Measurements from ENCODE around the gene AOPEP. TPM values are rescaled to one million over a fixed set of nuclear protein-coding genes. Genes with fewer than 3 reads are reported as not detected.

Gene AOPEP
- total and polyA plus RNA-seq, 2 of the 13 experiments (the other 11 are each of a cell fraction or from before 2014, with no cell fraction given): 22.2 to 41.6 TPM

GRCh38 chr9:94991961-94992907 is 265.7 kb downstream of the AOPEP start (continued):
- 0 out of 2 replicates have a peak, but pooled peaks have one; percentile 15 for TF ChIP-seq ARID3A (IDR thresholded peaks at IDR 0.05; ENCODE audit: low read depth, low read length)
- TF ChIP-seq MLLT10 (CRISPR knock-in tag; IDR thresholded peaks at IDR 0.05): no peak
- no peak for TF ChIP-seq ZBTB8A (CRISPR knock-in tag; IDR thresholded peaks at IDR 0.05; ENCODE audit: borderline replicate concordance, low read depth)
- no peak for TF ChIP-seq TMF1 (CRISPR knock-in tag; IDR thresholded peaks at IDR 0.05; ENCODE audit: low read depth)
- no peak for TF ChIP-seq GPN1 (CRISPR knock-in tag; IDR thresholded peaks at IDR 0.05; ENCODE audit: borderline replicate concordance)
- TF ChIP-seq CCDC6 (CRISPR knock-in tag; IDR thresholded peaks at IDR 0.05): no peak
- TF ChIP-seq EHMT2 (IDR thresholded peaks at IDR 0.05; ENCODE audit: borderline replicate concordance, low read depth, low read length): no peak

- no peaks in the 10 kb centered on the region for H4K20me1 ChIP-seq (ENCODE audit: insufficient read depth, low read length)
- DNase-seq (ENCODE audit: low spot score) (peak; percentile 62), FAIRE-seq (no peak), ATAC-seq (no peak)
- peaks cover 88% of the 10 kb centered on the region for H3K4me1 ChIP-seq (ENCODE audit: insufficient read depth, low read length)
- CTCF ChIA-PET (ENCODE audit: low intra/inter-chr PET ratio, low total read pairs): no interaction called here
- H3K4me2 ChIP-seq (ENCODE audit: low read depth, low read length): peak overlapping the region; percentile 96
- intact Hi-C loops (cut with micrococcal nuclease; ENCODE audit: unreplicated experiment): no loop called here
- peak overlapping the region; percentile 95 for H3K27ac ChIP-seq (ENCODE audit: extremely low read length, insufficient read depth, low read length)
- H3K36me3 ChIP-seq (replicated peaks in 1 of 2; ENCODE audit: control insufficient read depth in 1 of 2, insufficient read depth in 2 of 2, low read length in 2 of 2): no peaks in the 10 kb centered on the region; a peak in 1 of 5 replicates
- peaks cover 36% of the 10 kb centered on the region for H3K79me2 ChIP-seq (ENCODE audit: insufficient read depth, low read length)
- 21% methylated on average over 9 of the region's 9 CpGs for WGBS (ENCODE audit: low lambda C conversion rate)
- H3K4me3 ChIP-seq (replicated peaks in 1 of 3; ENCODE audit: insufficient read depth in 1 of 3, low read depth in 2 of 3, low read length in 3 of 3): peak overlapping the region; percentile 54 to 66 (median 64)
- H3K9ac ChIP-seq (ENCODE audit: insufficient read depth, low read depth, low read length): peak overlapping the region; percentile 85
- in situ Hi-C loops (cut with HindIII; ENCODE audit: extremely low pct_ligation_motif_present, low pct_unique_long_range_greater_than_20kb): no loop called here
- no peaks in the 10 kb centered on the region for H3K27me3 ChIP-seq (ENCODE audit: control insufficient read depth in 1 of 2, insufficient read depth in 2 of 2, low read length in 2 of 2)
- BruUV-seq (replicated peaks): no TSS peak
- POLR2A ChIA-PET: interaction anchor here (1.6 to 6.0 kb wide), 6 partner anchors 9 to 52 kb away, joined by 7 to 60 read pairs (median 24); no protein-coding TSS in a partner anchor
- H3K9me3 ChIP-seq (ENCODE audit: low read length): no peaks in the 10 kb centered on the region
- no peak overlapping the region for H2AFZ ChIP-seq (ENCODE audit: low read length)
- TF ChIP-seq KDM5A (IDR thresholded peaks at IDR 0.05; ENCODE audit: borderline replicate concordance, low read length): no peak
- no peak for TF ChIP-seq ZNF704 (CRISPR knock-in tag; IDR thresholded peaks at IDR 0.05; ENCODE audit: borderline replicate concordance)
- TF ChIP-seq CEBPZ (IDR thresholded peaks at IDR 0.05; ENCODE audit: low read length): no peak
- no peak for TF ChIP-seq CBX5 (CRISPR knock-in tag; IDR thresholded peaks at IDR 0.05; ENCODE audit: borderline replicate concordance)
Observed at GRCh38 chr9:94993160-94993820, 266.8 kb downstream of the AOPEP start.
